HepG2 (cell line): ENCODE measurements around the gene RNU6-8. TPM values are rescaled to one million over a fixed set of nuclear protein-coding genes. Genes with fewer than 3 reads are reported as not detected.

Experiments
- ATAC-seq: fragments of 200-7000 bp; cut with Tn5 transposase; 3 replicates; pipeline ENCODE4 v1.9.1; 2020; ENCODE audit warnings: mild to moderate bottlenecking, moderate library complexity
- BruUV-seq: library from RNA; stranded (reverse); fragments of 400-500 nt; replicated peaks from 2 replicates; lab custom pipeline; 2021; lab: Mats Ljungman, UMichigan
- CTCF ChIA-PET: fragments of 300-600 bp; formaldehyde crosslinking; extraction: SDS; loops from one replicate; lab custom pipeline; 2021; ENCODE audit warnings: low total read pairs, inconsistent platforms, low intra/inter-chr PET ratio; lab: Yijun Ruan, JAX
- POLR2A ChIA-PET: fragments of 350-600 bp; sonication (Branson Sonifier 250); formaldehyde crosslinking; loops from one replicate; lab custom pipeline; 2020; ENCODE audit warnings: antibody characterized with exemption, inconsistent platforms; lab: Yijun Ruan, JAX
- DNase-seq: peaks from one replicate; pipeline ENCODE4 v3.0.0-alpha.2; 2015; ENCODE audit warnings: low spot score
- FAIRE-seq: peaks from 3 replicates; lab custom pipeline; 2011; peaks lifted over from hg19 to GRCh38; lab: Jason Lieb, UNC
- H2AFZ ChIP-seq: one replicate; pipeline ENCODE4 v1.6.1; 2011; ENCODE audit warnings: low read length, inconsistent platforms
- H3K27ac ChIP-seq: fragments of 300-600 bp; 3 replicates; pipeline ENCODE4 v1.8.0; 2011; ENCODE audit warnings: mixed run types, mild to moderate bottlenecking, mixed read lengths, low read length, inconsistent platforms; ENCODE audit not compliant: insufficient read depth; ENCODE audit errors: extremely low read length
- H3K27me3 ChIP-seq, 2 experiments: fragments of 200-600 bp in 1 of 2; 2 replicates in 1 of 2; 3 replicates in 1 of 2; pipeline versions ENCODE4 v1.6.0 to v1.8.0; 2011; ENCODE audit warnings: low read length in 2 of 2, mild to moderate bottlenecking in 2 of 2, moderate library complexity in 2 of 2, inconsistent platforms in 1 of 2; ENCODE audit not compliant: insufficient read depth in 2 of 2, control insufficient read depth in 1 of 2
- H3K36me3 ChIP-seq, 2 experiments: fragments of 200-600 bp in 1 of 2; replicated peaks in 1 of 2; 2 replicates in 1 of 2; 3 replicates in 1 of 2; pipeline versions ENCODE4 v1.5.1 to v1.8.0; 2011; ENCODE audit warnings: low read length in 2 of 2, inconsistent platforms in 1 of 2; ENCODE audit not compliant: insufficient read depth in 2 of 2, control insufficient read depth in 1 of 2
- H3K4me1 ChIP-seq: 2 replicates; pipeline ENCODE4 v1.5.1; 2012; ENCODE audit warnings: low read length, inconsistent platforms; ENCODE audit not compliant: insufficient read depth
- H3K4me2 ChIP-seq: 2 replicates; pipeline ENCODE4 v1.6.0; 2011; ENCODE audit warnings: low read depth, low read length, inconsistent platforms
- H3K4me3 ChIP-seq, 3 experiments: fragments of 200-600 bp in 1 of 3; sonication (generic), shearing (Covaris generic) in 1 of 3; replicated peaks in 1 of 3; 2 replicates each; pipeline ENCODE4 v1.5.1; 2011 to 2016; ENCODE audit warnings: low read length in 3 of 3, inconsistent platforms in 2 of 3, low read depth in 2 of 3, mild to moderate bottlenecking in 2 of 3, control low read depth in 1 of 3, mixed read lengths in 1 of 3; ENCODE audit not compliant: insufficient read depth in 1 of 3
- H3K79me2 ChIP-seq: one replicate; pipeline ENCODE4 v1.6.1; 2011; ENCODE audit warnings: low read length, inconsistent platforms; ENCODE audit not compliant: insufficient read depth
- H3K9ac ChIP-seq: 2 replicates; pipeline ENCODE4 v1.6.0; 2011; ENCODE audit warnings: mild to moderate bottlenecking, low read depth, low read length, inconsistent platforms; ENCODE audit not compliant: insufficient read depth
- H3K9me3 ChIP-seq: 2 replicates; pipeline ENCODE4 v1.5.1; 2012; ENCODE audit warnings: mild to moderate bottlenecking, low read length
- H4K20me1 ChIP-seq: 2 replicates; pipeline ENCODE4 v1.6.0; 2011; ENCODE audit warnings: inconsistent platforms, mild to moderate bottlenecking, low read length, moderate library complexity; ENCODE audit not compliant: insufficient read depth
- FOSL1 ChIP-seq: sonication (generic); formaldehyde crosslinking; IDR thresholded peaks from 2 replicates; pipeline ENCODE4 v1.9.0; 2021; ENCODE audit warnings: missing genetic modification reagents, borderline replicate concordance
- FOSL2 ChIP-seq: sonication (generic); formaldehyde crosslinking; IDR thresholded peaks from 2 replicates; pipeline ENCODE4 v1.4.0; 2020; ENCODE audit warnings: missing genetic modification reagents
- GATAD2A ChIP-seq: IDR thresholded peaks from 2 replicates; pipeline ENCODE4 v1.6.1; 2016
- HNRNPLL ChIP-seq: fragments of 200-400 bp; formaldehyde crosslinking; IDR thresholded peaks from 2 replicates; pipeline ENCODE4 v1.6.1; 2017; ENCODE audit warnings: mild to moderate bottlenecking, low read depth, low read length; ENCODE audit not compliant: poor library complexity, severe bottlenecking
- KDM2A ChIP-seq: sonication (generic); formaldehyde crosslinking; IDR thresholded peaks from 2 replicates; pipeline ENCODE4 v1.4.0; 2020; ENCODE audit warnings: low read depth, missing genetic modification reagents, borderline replicate concordance
- RXRB ChIP-seq: IDR thresholded peaks from 2 replicates; pipeline ENCODE4 v1.6.1; 2016; ENCODE audit warnings: borderline replicate concordance, missing genetic modification reagents, missing compliant biosample characterization
- SALL1 ChIP-seq: sonication (generic); formaldehyde crosslinking; IDR thresholded peaks from 2 replicates; pipeline ENCODE4 v1.8.0; 2022; ENCODE audit warnings: mild to moderate bottlenecking, missing genetic modification reagents
- SAP130 ChIP-seq: IDR thresholded peaks from 2 replicates; pipeline ENCODE4 v1.6.1; 2016; ENCODE audit warnings: low read depth
- STAG1 ChIP-seq: sonication (generic); formaldehyde crosslinking; IDR thresholded peaks from 2 replicates; pipeline ENCODE4 v1.4.0; 2020; ENCODE audit warnings: missing genetic modification reagents
- TEAD3 ChIP-seq: optimal IDR thresholded peaks from 2 replicates; pipeline ENCODE3; 2016; ENCODE audit warnings: borderline replicate concordance
- XRCC5 ChIP-seq: fragments of 200-400 bp; formaldehyde crosslinking; optimal IDR thresholded peaks from 2 replicates; pipeline ENCODE3; 2017; ENCODE audit warnings: mild to moderate bottlenecking, low read length
- ZNF350 ChIP-seq: sonication (generic); formaldehyde crosslinking; IDR thresholded peaks from 2 replicates; pipeline ENCODE4 v1.4.0; 2020; ENCODE audit warnings: mild to moderate bottlenecking, low read depth, missing genetic modification reagents, borderline replicate concordance
- WGBS: methylation state at CpG from one replicate; pipeline ENCODE4 v1.1.6; 2017; ENCODE audit warnings: low lambda C conversion rate; 5-methylcytosine and 5-hydroxymethylcytosine counted together
- in situ Hi-C: cut with HindIII; loops from 2 replicates; pipeline ENCODE4 v1.10.0; 2017; ENCODE audit warnings: low pct_unique_long_range_greater_than_20kb; ENCODE audit not compliant: extremely low pct_ligation_motif_present
- intact Hi-C: fragments of 100-400 bp; cut with micrococcal nuclease; formaldehyde crosslinking; loops from one replicate; pipeline ENCODE4 v1.10.0; 2022; ENCODE audit not compliant: unreplicated experiment
- polyA plus RNA-seq, 8 experiments: library from polyadenylated mRNA; depleted of rRNA in 3 of 8; stranded (reverse) in 7 of 8; unstranded in 1 of 8; fragments of >200 nt; fragmentation: Illumina TruSeq in 4 of 8; extraction: Trizol in 4 of 8; gene quantifications; 2 replicates each; pipeline versions ENCODE4 v1.2.1 to v1.2.3, GENCODE V29; 2011 to 2016; ENCODE audit warnings: low read depth in 4 of 8, missing spikeins in 1 of 8, mixed read lengths in 1 of 8; ENCODE audit not compliant: insufficient read depth in 1 of 8
- total RNA-seq, 5 experiments: library from RNA; depleted of rRNA; stranded (reverse); fragments of >200 nt; fragmentation: Illumina TruSeq; extraction: Trizol; gene quantifications; 2 replicates each; pipeline ENCODE4 v1.2.3, GENCODE V29; 2016; ENCODE audit warnings: low read depth in 1 of 5
- TF ChIP-seq, protein P1 (sequence below): IDR thresholded peaks from 2 replicates; pipeline ENCODE4 v1.6.1; 2016; ENCODE audit warnings: low read depth
- TF ChIP-seq, protein P2 (sequence below): sonication (generic); formaldehyde crosslinking; conservative IDR thresholded peaks from 2 replicates; pipeline ENCODE4 v1.4.0; 2020; ENCODE audit warnings: missing genetic modification reagents
- TF ChIP-seq, protein P3 (sequence below): IDR thresholded peaks from 2 replicates; pipeline ENCODE4 v1.6.1; 2016; ENCODE audit warnings: missing compliant biosample characterization, missing genetic modification reagents, borderline replicate concordance

RNU6-8 gene
- total and polyA plus RNA-seq, 2 of the 13 experiments (the other 11 are each of a cell fraction or from before 2014, with no cell fraction given) = under 0.01 TPM; not detected in 1

DNA sequence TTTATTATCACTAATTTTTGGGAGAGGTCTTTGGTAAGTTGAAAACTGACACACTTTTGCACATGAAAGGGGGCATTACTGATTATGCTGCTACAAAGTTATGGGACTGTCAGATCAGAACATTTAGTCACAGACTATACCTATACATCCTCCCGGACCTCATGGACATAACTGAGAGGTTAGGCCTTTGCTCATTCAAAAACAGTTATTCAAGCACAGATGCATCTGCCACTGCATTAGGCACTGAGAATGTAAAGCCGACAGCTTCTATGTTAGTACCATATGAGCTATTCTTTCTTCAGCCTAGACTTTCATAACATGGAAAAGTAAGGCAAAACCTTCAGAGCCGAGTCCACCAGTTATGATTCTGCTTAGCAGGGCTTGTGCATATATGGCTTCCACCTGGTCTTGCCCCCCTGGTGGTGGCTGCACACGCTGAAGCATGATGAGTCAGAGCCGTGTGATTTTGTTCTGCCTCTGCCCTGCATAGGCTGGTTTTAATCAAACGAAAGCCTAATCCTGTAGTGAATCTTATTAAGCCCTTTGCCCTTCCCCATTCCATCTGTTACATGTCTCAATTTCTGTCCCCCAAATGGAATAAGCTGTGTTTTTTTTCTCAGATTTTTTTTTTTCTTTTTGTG lies 21.8 kb upstream of the RNU6-8 start (continued):
- peak; percentile 96 for TF ChIP-seq FOSL2 (CRISPR knock-in tag)
- TF ChIP-seq FOSL1 (CRISPR knock-in tag) = peak; percentile 79
- TF ChIP-seq STAG1 (CRISPR knock-in tag) = peak; percentile 58
- peak; percentile 35; the same call in 1 of the 2 replicates for TF ChIP-seq GATAD2A
- peak; percentile 33 for TF ChIP-seq TEAD3
- TF ChIP-seq XRCC5 = peak; percentile 94
- 0 out of 2 replicates have a peak, but pooled peaks have one; percentile 23 for TF ChIP-seq SALL1 (CRISPR knock-in tag)
- TF ChIP-seq RXRB (CRISPR knock-in tag) = peak; percentile 19; the same call in 1 of the 2 replicates
- TF ChIP-seq, protein P1, sequence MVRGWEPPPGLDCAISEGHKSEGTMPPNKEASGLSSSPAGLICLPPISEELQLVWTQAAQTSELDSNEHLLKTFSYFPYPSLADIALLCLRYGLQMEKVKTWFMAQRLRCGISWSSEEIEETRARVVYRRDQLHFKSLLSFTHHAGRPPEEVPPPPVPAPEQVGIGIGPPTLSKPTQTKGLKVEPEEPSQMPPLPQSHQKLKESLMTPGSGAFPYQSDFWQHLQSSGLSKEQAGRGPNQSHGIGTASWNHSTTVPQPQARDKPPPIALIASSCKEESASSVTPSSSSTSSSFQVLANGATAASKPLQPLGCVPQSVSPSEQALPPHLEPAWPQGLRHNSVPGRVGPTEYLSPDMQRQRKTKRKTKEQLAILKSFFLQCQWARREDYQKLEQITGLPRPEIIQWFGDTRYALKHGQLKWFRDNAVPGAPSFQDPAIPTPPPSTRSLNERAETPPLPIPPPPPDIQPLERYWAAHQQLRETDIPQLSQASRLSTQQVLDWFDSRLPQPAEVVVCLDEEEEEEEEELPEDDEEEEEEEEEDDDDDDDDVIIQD (CRISPR knock-in tag) = 0 out of 2 replicates have a peak, but pooled peaks have one; percentile 34
- TF ChIP-seq SAP130 = 0 out of 2 replicates have a peak, but pooled peaks have one; percentile 13
- TF ChIP-seq KDM2A (CRISPR knock-in tag) = peak; percentile 61; the same call in 1 of the 2 replicates

DNA sequence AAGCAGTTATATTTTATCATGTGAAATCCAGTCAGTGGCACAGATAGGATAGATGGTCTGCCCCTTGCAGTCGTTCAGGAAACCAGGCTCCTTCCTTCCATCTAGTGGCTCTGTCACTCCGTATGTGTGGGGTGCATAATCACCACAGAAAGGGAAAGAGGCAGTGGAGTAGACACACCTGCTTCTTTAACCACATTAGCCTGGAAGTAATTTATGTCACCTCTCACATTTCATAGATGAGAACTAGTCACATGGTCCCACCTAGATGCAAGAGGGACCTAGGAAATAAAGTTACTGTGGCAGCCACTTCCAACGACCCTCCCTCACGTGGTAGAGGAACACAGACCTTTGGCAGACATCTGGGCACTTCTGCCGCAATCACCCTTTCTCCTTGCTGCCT lies 14.2 kb upstream of the RNU6-8 start:
- Histone ChIP-seq H3K9me3 (no peaks in the 10 kb centered on the region), H3K4me1 (peaks cover 6% of the 10 kb centered on the region; the same call in 1 of the 2 replicates), H3K27me3 (no peaks in the 10 kb centered on the region), H3K4me3 (no peak overlapping the region), H4K20me1 (no peaks in the 10 kb centered on the region), H3K27ac (no peak overlapping the region), H3K4me2 (no peak overlapping the region), H3K9ac (no peak overlapping the region), H3K79me2 (no peaks in the 10 kb centered on the region), H2AFZ (peak overlapping the region; percentile 45), H3K36me3 (no peaks in the 10 kb centered on the region)
- ChIA-PET CTCF (no interaction called here), POLR2A (no interaction called here)
- in situ Hi-C loops (no loop called here), intact Hi-C loops (no loop called here)
- FAIRE-seq (no peak), DNase-seq (no peak), ATAC-seq (peak; percentile 35; the same call in 2 of the 3 replicates)
- TF ChIP-seq HNRNPLL (no peak), ZNF350 (CRISPR knock-in tag) (no peak)
- TF ChIP-seq, protein P2, sequence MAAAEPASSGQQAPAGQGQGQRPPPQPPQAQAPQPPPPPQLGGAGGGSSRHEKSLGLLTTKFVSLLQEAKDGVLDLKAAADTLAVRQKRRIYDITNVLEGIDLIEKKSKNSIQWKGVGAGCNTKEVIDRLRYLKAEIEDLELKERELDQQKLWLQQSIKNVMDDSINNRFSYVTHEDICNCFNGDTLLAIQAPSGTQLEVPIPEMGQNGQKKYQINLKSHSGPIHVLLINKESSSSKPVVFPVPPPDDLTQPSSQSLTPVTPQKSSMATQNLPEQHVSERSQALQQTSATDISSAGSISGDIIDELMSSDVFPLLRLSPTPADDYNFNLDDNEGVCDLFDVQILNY (CRISPR knock-in tag) = no peak
- TF ChIP-seq, protein P3, sequence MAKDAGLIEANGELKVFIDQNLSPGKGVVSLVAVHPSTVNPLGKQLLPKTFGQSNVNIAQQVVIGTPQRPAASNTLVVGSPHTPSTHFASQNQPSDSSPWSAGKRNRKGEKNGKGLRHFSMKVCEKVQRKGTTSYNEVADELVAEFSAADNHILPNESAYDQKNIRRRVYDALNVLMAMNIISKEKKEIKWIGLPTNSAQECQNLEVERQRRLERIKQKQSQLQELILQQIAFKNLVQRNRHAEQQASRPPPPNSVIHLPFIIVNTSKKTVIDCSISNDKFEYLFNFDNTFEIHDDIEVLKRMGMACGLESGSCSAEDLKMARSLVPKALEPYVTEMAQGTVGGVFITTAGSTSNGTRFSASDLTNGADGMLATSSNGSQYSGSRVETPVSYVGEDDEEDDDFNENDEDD (CRISPR knock-in tag) = no peak
- BruUV-seq = no TSS peak
- WGBS = 21% methylated on average over 5 of the region's 5 CpGs
